HUES64 (cell line): Measurements from ENCODE around the gene ADGRF3. TPM values are rescaled to one million over a fixed set of nuclear protein-coding genes. Genes with fewer than 3 reads are reported as not detected.
"Not testable (repeated sequence)": the region's sequence is repeated elsewhere in the genome, so short reads cannot be mapped to it uniquely, and the experiment has no call there.

Experiments
- H3K27ac ChIP-seq: 2 replicates; pipeline ENCODE4 v1.7.0; 2013; ENCODE audit warnings: low read depth, low read length, inconsistent platforms
- H3K27me3 ChIP-seq: 2 replicates; pipeline ENCODE4 v1.6.1; 2013; ENCODE audit warnings: mild to moderate bottlenecking, low read length; ENCODE audit not compliant: insufficient read depth
- H3K36me3 ChIP-seq: 2 replicates; pipeline ENCODE4 v1.6.1; 2013; ENCODE audit warnings: mild to moderate bottlenecking, low read length; ENCODE audit not compliant: insufficient read depth
- H3K4me1 ChIP-seq: 2 replicates; pipeline ENCODE4 v1.6.1; 2013; ENCODE audit warnings: mild to moderate bottlenecking, low read length, moderate library complexity; ENCODE audit not compliant: insufficient read depth
- H3K4me3 ChIP-seq: 2 replicates; pipeline ENCODE4 v1.5.1; 2013; ENCODE audit warnings: mild to moderate bottlenecking, low read length, moderate library complexity
- H3K9ac ChIP-seq: 2 replicates; pipeline ENCODE4 v1.6.1; 2013; ENCODE audit warnings: mild to moderate bottlenecking, low read depth, low read length
- H3K9me3 ChIP-seq: 2 replicates; pipeline ENCODE4 v1.6.1; 2013; ENCODE audit warnings: low read depth, low read length; ENCODE audit not compliant: insufficient read depth
- WGBS: fragments of 150-250, 120-280 bp; methylation state at CpG from one replicate; pipeline ENCODE4 v1.1.7; 2013; ENCODE audit warnings: missing lambda C conversion rate; 5-methylcytosine and 5-hydroxymethylcytosine counted together
- polyA plus RNA-seq, 2 experiments: library from polyadenylated mRNA; stranded (reverse); fragments of 50-300 nt; gene quantifications; one replicate each; pipeline ENCODE4 v1.2.3, GENCODE V29; 2013

Gene ADGRF3, protein sequence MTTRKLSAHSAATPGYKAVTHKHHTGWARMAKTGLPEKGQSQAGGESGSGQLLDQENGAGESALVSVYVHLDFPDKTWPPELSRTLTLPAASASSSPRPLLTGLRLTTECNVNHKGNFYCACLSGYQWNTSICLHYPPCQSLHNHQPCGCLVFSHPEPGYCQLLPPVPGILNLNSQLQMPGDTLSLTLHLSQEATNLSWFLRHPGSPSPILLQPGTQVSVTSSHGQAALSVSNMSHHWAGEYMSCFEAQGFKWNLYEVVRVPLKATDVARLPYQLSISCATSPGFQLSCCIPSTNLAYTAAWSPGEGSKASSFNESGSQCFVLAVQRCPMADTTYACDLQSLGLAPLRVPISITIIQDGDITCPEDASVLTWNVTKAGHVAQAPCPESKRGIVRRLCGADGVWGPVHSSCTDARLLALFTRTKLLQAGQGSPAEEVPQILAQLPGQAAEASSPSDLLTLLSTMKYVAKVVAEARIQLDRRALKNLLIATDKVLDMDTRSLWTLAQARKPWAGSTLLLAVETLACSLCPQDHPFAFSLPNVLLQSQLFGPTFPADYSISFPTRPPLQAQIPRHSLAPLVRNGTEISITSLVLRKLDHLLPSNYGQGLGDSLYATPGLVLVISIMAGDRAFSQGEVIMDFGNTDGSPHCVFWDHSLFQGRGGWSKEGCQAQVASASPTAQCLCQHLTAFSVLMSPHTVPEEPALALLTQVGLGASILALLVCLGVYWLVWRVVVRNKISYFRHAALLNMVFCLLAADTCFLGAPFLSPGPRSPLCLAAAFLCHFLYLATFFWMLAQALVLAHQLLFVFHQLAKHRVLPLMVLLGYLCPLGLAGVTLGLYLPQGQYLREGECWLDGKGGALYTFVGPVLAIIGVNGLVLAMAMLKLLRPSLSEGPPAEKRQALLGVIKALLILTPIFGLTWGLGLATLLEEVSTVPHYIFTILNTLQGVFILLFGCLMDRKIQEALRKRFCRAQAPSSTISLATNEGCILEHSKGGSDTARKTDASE
- polyA plus RNA-seq (2013, experiment 1 of 2): 0.10 TPM
- 0.13 TPM for polyA plus RNA-seq (2013, experiment 2 of 2)

DNA sequence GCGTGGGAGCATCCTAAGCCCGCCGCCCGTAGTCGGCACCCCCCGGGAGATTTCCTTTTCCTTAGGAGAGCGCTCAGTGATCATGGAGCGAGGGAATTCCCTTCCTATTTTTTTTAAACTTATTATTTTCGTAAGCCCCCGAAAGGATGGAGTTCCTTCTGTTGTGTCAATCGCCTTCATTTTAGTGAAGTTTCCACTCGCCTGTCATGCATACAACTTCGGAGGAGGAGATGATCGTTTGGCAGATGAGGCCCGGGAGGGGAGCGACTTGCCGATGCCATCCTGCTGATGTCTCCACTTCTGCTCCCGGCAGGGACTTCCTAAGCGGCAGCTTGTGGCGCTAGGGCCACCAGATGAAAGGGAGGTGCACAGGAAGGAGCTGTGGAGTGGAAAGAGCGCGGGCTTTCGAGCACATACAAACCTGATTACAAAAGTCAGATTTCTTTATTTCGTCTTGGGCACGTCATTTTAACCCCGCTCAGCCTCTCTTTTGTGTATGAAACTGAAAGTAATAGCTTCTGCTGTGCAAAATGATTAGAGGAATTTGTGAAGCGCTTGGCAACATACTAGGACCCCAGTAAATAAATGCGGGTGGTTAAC is at the start of gene ADGRF3:
ADGRF3 (minus strand) TSS at position 336 of the 600 bp plus-strand sequence. CDS start 555 bp downstream, outside the sequence.
- Histone ChIP-seq H3K4me1 (peaks cover 25% of the 10 kb centered on the region), H3K36me3 (peaks cover 9% of the 10 kb centered on the region; the same call in 1 of the 2 replicates), H3K9ac (peak within 1 kb of the TSS; percentile 91), H3K9me3 (no peaks in the 10 kb centered on the region), H3K27me3 (no peaks in the 10 kb centered on the region), H3K27ac (peak within 1 kb of the TSS; percentile 94), H3K4me3 (peak within 1 kb of the TSS; percentile 87)
- WGBS: 1% methylated on average over 28 of the region's 28 CpGs

DNA sequence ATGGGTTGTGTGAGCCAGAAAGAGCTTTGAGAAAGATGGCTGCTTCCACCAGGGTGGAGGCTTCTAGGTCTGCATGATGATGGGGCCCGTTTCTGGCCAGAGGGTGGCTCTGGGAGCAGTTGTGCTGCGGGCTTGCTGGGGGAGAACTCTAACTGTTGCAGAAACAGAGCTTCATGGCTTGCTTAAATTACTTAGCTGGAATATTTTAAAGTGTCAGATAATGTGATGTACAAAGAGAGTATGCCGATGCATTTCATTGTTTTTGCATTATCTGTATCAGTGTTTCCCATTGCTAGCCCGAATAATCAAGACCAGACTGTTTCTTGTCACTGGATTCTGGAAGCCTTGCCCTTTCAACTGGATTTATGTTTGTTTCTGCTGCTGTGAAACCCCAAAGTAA is 48.8 kb upstream of the ADGRF3 start:
- H3K27me3 ChIP-seq: no peaks in the 10 kb centered on the region
- H3K9ac ChIP-seq: no peak overlapping the region
- H3K9me3 ChIP-seq: no peaks in the 10 kb centered on the region
- WGBS: 87% methylated on average over 4 of the region's 4 CpGs
- no peak overlapping the region for H3K4me3 ChIP-seq
- no peak overlapping the region for H3K27ac ChIP-seq
- peaks cover 47% of the 10 kb centered on the region for H3K36me3 ChIP-seq
- H3K4me1 ChIP-seq: no peaks in the 10 kb centered on the region

DNA sequence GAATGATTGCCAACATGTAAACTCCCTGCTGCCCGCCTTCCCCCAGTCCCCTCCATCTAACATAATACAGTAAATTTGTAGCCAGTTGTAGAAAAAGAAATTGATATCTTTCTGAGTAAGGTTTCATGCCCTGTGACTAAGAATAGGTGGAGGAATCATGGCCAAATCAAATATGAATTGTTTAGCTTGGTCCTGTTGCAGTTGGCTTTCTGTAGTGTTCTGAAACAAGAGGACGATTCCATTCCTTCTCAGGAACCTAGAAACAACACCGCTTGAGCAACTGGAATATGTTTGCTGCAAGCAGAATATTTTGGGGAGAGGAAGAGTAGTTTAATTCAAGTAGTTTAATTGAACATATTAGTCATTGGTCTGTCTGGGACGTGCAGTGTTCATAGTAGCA is 48.1 kb upstream of the ADGRF3 start:
- Histone ChIP-seq H3K27ac (no peak overlapping the region), H3K9ac (no peak overlapping the region), H3K4me3 (no peak overlapping the region), H3K36me3 (peaks cover 54% of the 10 kb centered on the region), H3K9me3 (no peaks in the 10 kb centered on the region), H3K4me1 (no peaks in the 10 kb centered on the region), H3K27me3 (no peaks in the 10 kb centered on the region)
- 94% methylated on average over 3 of the region's 4 CpGs for WGBS

DNA sequence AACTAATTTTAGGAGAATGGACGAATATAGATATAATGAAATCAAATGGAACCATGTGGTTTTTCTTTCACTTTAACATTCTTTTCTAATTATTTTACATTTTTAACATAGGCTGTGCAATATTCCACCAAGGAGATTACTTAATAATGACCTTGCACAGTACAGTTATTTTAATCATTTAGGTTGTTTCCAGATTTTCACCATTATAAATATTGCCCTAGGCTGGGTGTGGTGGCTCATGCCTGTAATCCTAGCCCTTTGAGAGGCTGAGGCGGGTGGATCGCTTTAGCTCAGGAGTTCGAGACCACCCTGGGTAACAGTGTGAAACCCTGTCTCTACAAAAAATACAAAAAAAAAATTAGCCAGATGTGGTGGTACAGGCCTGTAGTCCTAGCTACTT is 40.6 kb upstream of the ADGRF3 start:
- H3K9ac ChIP-seq: no peak overlapping the region
- no peak overlapping the region for H3K4me3 ChIP-seq
- H3K4me1 ChIP-seq: no peaks in the 10 kb centered on the region
- H3K27me3 ChIP-seq: no peaks in the 10 kb centered on the region
- H3K27ac ChIP-seq: no peak overlapping the region
- no peaks in the 10 kb centered on the region for H3K9me3 ChIP-seq
- WGBS: 95% methylated on average over 3 of the region's 4 CpGs
- H3K36me3 ChIP-seq: peaks cover 93% of the 10 kb centered on the region

DNA sequence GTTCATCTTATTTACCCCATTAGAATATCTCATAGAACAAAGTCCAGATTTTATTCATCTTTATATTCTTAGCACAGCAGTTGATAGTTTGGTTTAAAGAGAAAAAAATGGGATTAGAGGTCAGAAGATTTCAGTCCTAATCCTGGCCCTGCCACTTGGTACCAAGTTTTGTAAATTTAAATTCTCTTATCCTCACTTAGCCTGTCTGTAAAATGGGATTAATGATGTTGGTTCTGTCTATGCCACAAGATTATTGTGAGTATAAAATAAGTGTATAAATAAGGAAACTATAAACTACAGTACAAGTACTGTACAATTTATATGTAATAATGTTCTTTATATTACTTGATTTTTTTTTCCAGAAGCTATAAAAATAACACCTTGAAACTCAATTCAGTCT is 38.0 kb upstream of the ADGRF3 start:
- Histone ChIP-seq H3K4me3 (no peak overlapping the region), H3K27me3 (no peaks in the 10 kb centered on the region), H3K9ac (no peak overlapping the region), H3K9me3 (no peaks in the 10 kb centered on the region), H3K4me1 (no peaks in the 10 kb centered on the region), H3K36me3 (peaks cover 86% of the 10 kb centered on the region), H3K27ac (no peak overlapping the region)

DNA sequence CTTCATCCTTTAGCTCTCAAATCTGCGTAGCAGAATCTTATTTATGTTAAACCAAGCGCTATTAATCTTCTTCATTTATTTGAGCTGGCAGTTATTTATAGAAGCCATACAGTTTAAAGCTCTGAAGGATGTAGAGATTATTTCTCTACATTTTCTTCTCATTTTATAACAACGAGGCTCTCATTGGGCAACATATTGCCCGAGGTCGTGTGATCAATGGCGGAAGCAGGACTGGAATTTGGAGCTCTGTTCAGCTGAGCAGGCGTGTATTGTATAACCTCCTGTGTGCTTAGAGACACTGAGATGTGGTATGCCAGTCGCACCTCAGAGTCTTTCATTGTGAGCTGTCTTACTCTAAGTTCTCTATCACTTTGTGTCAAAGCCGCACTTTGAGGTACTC is 37.6 kb upstream of the ADGRF3 start:
- H3K4me3 ChIP-seq: no peak overlapping the region
- no peaks in the 10 kb centered on the region for H3K4me1 ChIP-seq
- WGBS: 95% methylated on average over 8 of the region's 9 CpGs

DNA sequence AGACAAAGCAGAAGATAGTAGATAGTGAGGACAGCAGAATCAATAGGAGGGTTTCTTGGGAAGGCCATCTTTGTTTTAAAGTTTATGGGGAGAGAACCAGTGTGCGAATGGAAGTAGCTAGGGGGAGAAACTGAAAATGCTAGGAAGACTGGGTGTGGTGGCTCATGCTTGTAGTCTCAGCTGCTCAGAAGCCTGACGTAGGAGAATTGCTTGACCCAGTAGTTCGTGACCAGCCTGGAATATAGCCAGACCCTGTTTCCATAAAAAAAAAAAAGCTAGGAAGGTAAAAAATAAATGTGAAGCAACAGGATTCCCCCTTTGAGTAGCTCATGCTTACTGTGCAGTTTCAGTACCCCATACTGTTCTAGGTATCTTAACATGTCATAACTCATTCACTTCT is 36.0 kb upstream of the ADGRF3 start:
- no peaks in the 10 kb centered on the region for H3K9me3 ChIP-seq
- 93% methylated on average over 3 of the region's 3 CpGs for WGBS
- no peak overlapping the region for H3K27ac ChIP-seq
- no peak overlapping the region for H3K9ac ChIP-seq
- no peaks in the 10 kb centered on the region for H3K27me3 ChIP-seq
- no peaks in the 10 kb centered on the region for H3K4me1 ChIP-seq
- peaks cover 85% of the 10 kb centered on the region for H3K36me3 ChIP-seq
- H3K4me3 ChIP-seq: no peak overlapping the region

More for the DNA sequence above, 37.6 kb upstream of the ADGRF3 start:
- no peaks in the 10 kb centered on the region for H3K27me3 ChIP-seq
- H3K36me3 ChIP-seq: peaks cover 85% of the 10 kb centered on the region
- no peak overlapping the region for H3K27ac ChIP-seq
- no peak overlapping the region for H3K9ac ChIP-seq
- H3K9me3 ChIP-seq: no peaks in the 10 kb centered on the region

DNA sequence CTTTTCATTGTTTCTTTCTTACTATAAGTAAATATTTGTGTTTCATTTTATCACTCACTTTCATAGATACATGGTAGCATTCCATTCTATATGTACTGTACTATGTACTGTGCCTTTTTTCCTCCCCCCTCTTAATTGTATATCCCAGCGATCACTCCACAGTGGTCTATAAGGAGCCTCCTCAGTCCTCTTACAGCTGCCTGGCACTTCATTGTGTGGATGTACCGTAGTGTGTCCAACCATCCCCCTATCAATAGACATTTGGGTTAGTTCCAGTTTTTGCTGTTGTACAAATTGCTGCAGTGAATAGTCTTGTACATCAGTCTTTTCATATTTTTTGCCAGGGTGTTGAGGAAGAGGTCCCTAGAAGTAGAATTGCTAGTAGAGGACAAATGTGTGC is 33.7 kb upstream of the ADGRF3 start:
- H3K4me1 ChIP-seq: no peaks in the 10 kb centered on the region
- 100% methylated on average over 2 of the region's 2 CpGs for WGBS
- no peak overlapping the region for H3K9ac ChIP-seq
- H3K27me3 ChIP-seq: no peaks in the 10 kb centered on the region
- H3K4me3 ChIP-seq: no peak overlapping the region
- H3K27ac ChIP-seq: no peak overlapping the region
- peaks cover 85% of the 10 kb centered on the region for H3K36me3 ChIP-seq
- H3K9me3 ChIP-seq: no peaks in the 10 kb centered on the region

DNA sequence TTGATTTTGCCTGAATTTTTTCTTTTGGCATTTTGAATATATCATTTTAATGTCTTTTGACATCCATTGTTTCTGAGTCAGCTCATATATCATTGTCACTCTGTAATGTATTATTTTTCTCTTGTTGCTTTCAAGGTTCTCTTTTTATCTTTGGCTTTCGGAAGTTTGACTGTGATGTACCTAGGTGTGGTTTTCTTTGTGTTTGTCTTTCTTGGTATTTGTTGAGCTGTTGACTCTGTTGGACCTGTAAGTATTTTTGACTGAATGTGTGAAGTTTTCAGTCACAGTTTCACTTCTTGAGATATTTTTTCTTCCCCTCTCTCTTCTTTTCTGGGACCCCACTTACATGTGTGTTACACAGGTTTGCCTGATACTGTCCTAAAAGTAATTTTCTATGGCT is 30.2 kb upstream of the ADGRF3 start:
- Histone ChIP-seq H3K9ac (no peak overlapping the region), H3K9me3 (peaks cover 1% of the 10 kb centered on the region; the same call in 1 of the 2 replicates), H3K27me3 (no peaks in the 10 kb centered on the region), H3K36me3 (peaks cover 92% of the 10 kb centered on the region), H3K4me3 (no peak overlapping the region), H3K27ac (no peak overlapping the region), H3K4me1 (no peaks in the 10 kb centered on the region)
- WGBS: 100% methylated on average over 1 of the region's 1 CpG

DNA sequence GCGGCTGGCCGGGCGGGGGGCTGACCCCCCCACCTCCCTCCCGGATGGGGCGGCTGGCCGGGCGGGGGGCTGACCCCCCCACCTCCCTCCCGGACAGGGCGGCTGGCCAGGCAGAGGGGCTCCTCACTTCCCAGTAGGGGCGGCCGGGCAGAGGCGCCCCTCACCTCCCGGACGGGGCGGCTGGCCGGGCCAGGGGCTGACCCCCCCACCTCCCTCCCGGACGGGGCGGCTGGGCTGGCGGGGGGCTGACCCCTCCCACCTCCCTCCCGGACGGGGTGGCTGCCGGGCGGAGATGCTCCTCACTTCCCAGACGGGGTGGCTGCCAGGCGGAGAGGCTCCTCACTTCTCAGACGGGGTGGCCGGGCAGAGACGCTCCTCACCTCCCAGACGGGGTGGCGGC is 24.3 kb upstream of the ADGRF3 start:
- H3K9me3 ChIP-seq, H3K4me3 ChIP-seq, H3K9ac ChIP-seq, H3K27ac ChIP-seq, H3K27me3 ChIP-seq, H3K4me1 ChIP-seq: not testable (repeated sequence)
- H3K36me3 ChIP-seq: peaks cover 76% of the 10 kb centered on the region
- WGBS: 95% methylated on average over 19 of the region's 31 CpGs

DNA sequence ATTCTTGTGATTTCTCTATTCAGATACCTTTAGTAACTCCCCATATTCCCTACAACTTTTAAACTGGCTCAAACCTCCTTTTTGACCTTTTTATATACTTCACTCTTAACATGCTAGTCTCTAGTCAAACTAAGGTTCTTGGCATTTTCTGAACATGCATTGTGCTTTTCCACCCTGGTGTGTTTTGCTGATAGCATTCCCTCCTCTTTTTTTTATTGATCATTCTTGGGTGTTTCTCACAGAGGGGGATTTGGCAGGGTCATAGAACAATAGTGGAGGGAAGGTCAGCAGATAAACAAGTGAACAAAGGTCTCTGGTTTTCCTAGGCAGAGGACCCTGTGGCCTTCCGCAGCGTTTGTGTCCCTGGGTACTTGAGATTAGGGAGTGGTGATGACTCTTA is 23.1 kb upstream of the ADGRF3 start:
- H3K4me3 ChIP-seq, H3K27ac ChIP-seq, H3K27me3 ChIP-seq, H3K9ac ChIP-seq, H3K4me1 ChIP-seq, H3K9me3 ChIP-seq: not testable (repeated sequence)
- WGBS: no CpG with 5 or more reads among the region's 2 CpGs
- peaks cover 74% of the 10 kb centered on the region for H3K36me3 ChIP-seq
